ENCODE measurements around the gene PAQR5. TPM values are rescaled to one million over a fixed set of nuclear protein-coding genes. Genes with fewer than 3 reads are reported as not detected.
"Not testable (repeated sequence)": the region's sequence is repeated elsewhere in the genome, so short reads cannot be mapped to it uniquely, and the experiment has no call there.

Gene PAQR5
- total and polyA plus RNA-seq, 4 donors: 2.3 to 22.6 (median 10.5) TPM

DNA sequence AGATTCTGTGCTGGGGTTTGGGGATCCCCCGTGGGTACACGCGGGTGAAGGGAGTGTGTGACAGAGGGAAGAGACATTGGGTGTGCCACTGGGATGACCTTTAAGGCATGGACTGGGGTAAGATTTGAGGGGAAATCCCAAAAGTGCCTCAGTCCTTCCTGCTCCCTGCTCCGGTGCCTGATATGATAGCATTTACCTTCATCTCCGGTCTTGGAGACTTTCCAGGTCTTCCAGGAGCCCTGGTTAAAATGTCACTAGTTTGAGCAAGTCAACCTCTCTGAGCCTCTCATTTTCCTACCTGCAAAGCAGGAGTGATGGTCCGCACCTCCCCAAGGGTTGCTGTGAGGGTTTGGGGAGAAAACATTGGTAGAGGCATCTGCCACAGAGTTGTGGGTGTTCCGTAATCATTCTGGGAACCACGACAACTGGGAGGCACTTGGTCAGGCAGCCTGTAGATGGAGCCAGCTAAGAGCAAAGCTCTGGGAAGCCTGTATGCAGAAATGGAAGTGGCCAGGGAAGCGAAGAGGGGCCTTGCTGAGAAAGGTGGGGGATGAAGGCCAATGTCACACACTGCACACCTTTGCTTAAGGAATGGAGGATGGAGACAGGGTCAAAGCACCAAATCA, 81.5 kb downstream of the PAQR5 start:
- Histone ChIP-seq H3K36me3 (ENCODE audit: control insufficient read depth in 4 of 4, insufficient read depth in 4 of 4, low read length in 4 of 4) (peaks cover 0 to 2% (median 0%) of the 10 kb centered on the region in 4 donors), H3K9ac (ENCODE audit: insufficient read depth in 1 of 2, low read length in 2 of 2) (no peak overlapping the region), H3K4me1 (ENCODE audit: control insufficient read depth in 5 of 5, insufficient read depth in 5 of 5, low read length in 5 of 5) (peaks cover 0 to 11% (median 5%) of the 10 kb centered on the region in 5 donors), H3K27me3 (ENCODE audit: control insufficient read depth in 3 of 3, insufficient read depth in 3 of 3, low read length in 2 of 3) (no peaks in the 10 kb centered on the region), H3K4me3 (no peak overlapping the region), H3K9me3 (ENCODE audit: control insufficient read depth in 4 of 4, insufficient read depth in 3 of 4, low read length in 3 of 4) (no peaks in the 10 kb centered on the region), H3K27ac (ENCODE audit: low read depth in 1 of 2, low read length in 1 of 2) (no peak overlapping the region)
- ATAC-seq (ENCODE audit: insufficient read depth, low FRiP score): no peak
- DNase-seq: no peak
- 84 to 85% methylated on average over 9 of the region's 9 CpGs for WGBS, 2 donors
- no peak for TF ChIP-seq CTCF (IDR thresholded peaks at IDR 0.05; ENCODE audit: control extremely low read depth, extremely low read depth)

- 90 to 97% methylated on average over 10 of the region's 10 CpGs for WGBS, 2 donors
- ATAC-seq (ENCODE audit: insufficient read depth, low FRiP score): no peak
These were observed 82.0 kb downstream of the PAQR5 start for GRCh38 chr15:69380726-69381105.

DNA sequence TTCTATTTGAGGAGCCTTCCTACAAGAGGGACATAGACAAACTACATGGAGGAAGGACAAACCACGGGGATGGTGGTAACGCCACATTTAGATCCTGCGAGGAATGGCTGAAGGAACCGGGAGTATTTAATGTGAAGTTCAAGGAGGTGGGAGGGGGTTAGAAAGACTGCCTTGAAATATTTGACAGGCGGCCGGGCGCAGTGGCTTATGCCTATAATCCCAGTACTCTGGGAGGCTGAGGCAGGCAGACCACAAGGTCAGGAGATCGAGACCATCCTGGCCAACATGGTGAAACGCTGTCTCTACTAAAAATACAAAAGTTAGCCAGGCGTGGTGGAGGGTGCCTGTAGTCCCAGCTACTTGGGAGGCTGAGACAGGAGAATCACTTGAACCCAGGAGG, 83.5 kb downstream of the PAQR5 start:
- not testable (repeated sequence) for H3K9ac ChIP-seq (ENCODE audit: insufficient read depth in 1 of 2, low read length in 2 of 2); H3K27ac ChIP-seq (ENCODE audit: low read depth in 1 of 2, low read length in 1 of 2); H3K27me3 ChIP-seq (ENCODE audit: control insufficient read depth in 3 of 3, insufficient read depth in 3 of 3, low read length in 2 of 3); H3K9me3 ChIP-seq (ENCODE audit: control insufficient read depth in 4 of 4, insufficient read depth in 3 of 4, low read length in 3 of 4); ATAC-seq (ENCODE audit: insufficient read depth, low FRiP score); H3K36me3 ChIP-seq (ENCODE audit: control insufficient read depth in 4 of 4, insufficient read depth in 4 of 4, low read length in 4 of 4); H3K4me3 ChIP-seq; DNase-seq
- peaks cover 0 to 11% (median 5%) of the 10 kb centered on the region in 5 donors for H3K4me1 ChIP-seq (ENCODE audit: control insufficient read depth in 5 of 5, insufficient read depth in 5 of 5, low read length in 5 of 5)
- WGBS, 2 donors: 95 to 98% methylated on average over 10 of the region's 10 CpGs

More at GRCh38 chr15:69380726-69381105, 82.0 kb downstream of the PAQR5 start:
- TF ChIP-seq CTCF (IDR thresholded peaks at IDR 0.05; ENCODE audit: control extremely low read depth, extremely low read depth): no peak
- H3K9me3 ChIP-seq (ENCODE audit: control insufficient read depth in 4 of 4, insufficient read depth in 3 of 4, low read length in 3 of 4): no peaks in the 10 kb centered on the region
- H3K27me3 ChIP-seq (ENCODE audit: control insufficient read depth in 3 of 3, insufficient read depth in 3 of 3, low read length in 2 of 3): no peaks in the 10 kb centered on the region
- peaks cover 0 to 2% (median 0%) of the 10 kb centered on the region in 4 donors for H3K36me3 ChIP-seq (ENCODE audit: control insufficient read depth in 4 of 4, insufficient read depth in 4 of 4, low read length in 4 of 4)
- DNase-seq: no peak
- H3K4me1 ChIP-seq (ENCODE audit: control insufficient read depth in 5 of 5, insufficient read depth in 5 of 5, low read length in 5 of 5): peaks cover 0 to 11% (median 5%) of the 10 kb centered on the region in 5 donors
- H3K9ac ChIP-seq (ENCODE audit: insufficient read depth in 1 of 2, low read length in 2 of 2): no peak overlapping the region
- H3K27ac ChIP-seq (ENCODE audit: low read depth in 1 of 2, low read length in 1 of 2): no peak overlapping the region
- H3K4me3 ChIP-seq: no peak overlapping the region

- peaks cover 0 to 11% (median 5%) of the 10 kb centered on the region in 5 donors for H3K4me1 ChIP-seq (ENCODE audit: control insufficient read depth in 5 of 5, insufficient read depth in 5 of 5, low read length in 5 of 5)
- not testable (repeated sequence) for H3K4me3 ChIP-seq; H3K27ac ChIP-seq (ENCODE audit: low read depth in 1 of 2, low read length in 1 of 2); H3K36me3 ChIP-seq (ENCODE audit: control insufficient read depth in 4 of 4, insufficient read depth in 4 of 4, low read length in 4 of 4); DNase-seq; H3K9ac ChIP-seq (ENCODE audit: insufficient read depth in 1 of 2, low read length in 2 of 2); H3K9me3 ChIP-seq (ENCODE audit: control insufficient read depth in 4 of 4, insufficient read depth in 3 of 4, low read length in 3 of 4); H3K27me3 ChIP-seq (ENCODE audit: control insufficient read depth in 3 of 3, insufficient read depth in 3 of 3, low read length in 2 of 3); ATAC-seq (ENCODE audit: insufficient read depth, low FRiP score)
- 96 to 97% methylated on average over 12 to 16 of the region's 18 CpGs for WGBS, 2 donors
These were observed 85.4 kb downstream of the PAQR5 start for GRCh38 chr15:69384066-69384465.
